Ishikawa (cell line): ENCODE measurements around the gene DMTF1.

Experiments used
- CEBPB ChIP-seq: IDR thresholded peaks from 2 replicates; pipeline ENCODE4 v1.6.1; 2012
- CREB1 ChIP-seq: IDR thresholded peaks from 2 replicates; pipeline ENCODE4 v1.6.1; 2012; ENCODE audit warnings: low read depth
- EGR1 ChIP-seq: IDR thresholded peaks from 2 replicates; pipeline ENCODE4 v1.6.1; 2012
- EP300 ChIP-seq: IDR thresholded peaks from 2 replicates; pipeline ENCODE4 v1.6.1; 2012; ENCODE audit warnings: borderline replicate concordance
- FOXM1 ChIP-seq: IDR thresholded peaks from 2 replicates; pipeline ENCODE4 v1.6.1; 2012; ENCODE audit warnings: low read depth, borderline replicate concordance
- NFIC ChIP-seq: IDR thresholded peaks from 2 replicates; pipeline ENCODE4 v1.6.1; 2012
- RAD21 ChIP-seq: IDR thresholded peaks from 2 replicates; pipeline ENCODE4 v1.6.1; 2012; ENCODE audit warnings: low read depth
- TAF1 ChIP-seq: IDR thresholded peaks from 2 replicates; pipeline ENCODE4 v1.6.1; 2012; ENCODE audit warnings: low read depth, mild to moderate bottlenecking
- TCF12 ChIP-seq: IDR thresholded peaks from 2 replicates; pipeline ENCODE4 v1.6.1; 2012; ENCODE audit warnings: low read depth
- TEAD4 ChIP-seq: IDR thresholded peaks from 2 replicates; pipeline ENCODE4 v1.6.1; 2012
- YY1 ChIP-seq: IDR thresholded peaks from 2 replicates; pipeline ENCODE4 v1.6.1; 2012; ENCODE audit warnings: low read depth
- ZBTB7A ChIP-seq: IDR thresholded peaks from 2 replicates; pipeline ENCODE4 v1.6.1; 2012; ENCODE audit warnings: low read depth
- TF ChIP-seq, protein P1 (sequence below): IDR thresholded peaks from 2 replicates; pipeline ENCODE4 v1.6.1; 2012; ENCODE audit warnings: low read depth, mild to moderate bottlenecking
- TF ChIP-seq, protein P2 (sequence below): IDR thresholded peaks from 2 replicates; pipeline ENCODE4 v1.6.1; 2012
- TF ChIP-seq, protein P3 (sequence below): IDR thresholded peaks from 2 replicates; pipeline ENCODE4 v1.6.1; 2012

The DMTF1 gene, protein sequence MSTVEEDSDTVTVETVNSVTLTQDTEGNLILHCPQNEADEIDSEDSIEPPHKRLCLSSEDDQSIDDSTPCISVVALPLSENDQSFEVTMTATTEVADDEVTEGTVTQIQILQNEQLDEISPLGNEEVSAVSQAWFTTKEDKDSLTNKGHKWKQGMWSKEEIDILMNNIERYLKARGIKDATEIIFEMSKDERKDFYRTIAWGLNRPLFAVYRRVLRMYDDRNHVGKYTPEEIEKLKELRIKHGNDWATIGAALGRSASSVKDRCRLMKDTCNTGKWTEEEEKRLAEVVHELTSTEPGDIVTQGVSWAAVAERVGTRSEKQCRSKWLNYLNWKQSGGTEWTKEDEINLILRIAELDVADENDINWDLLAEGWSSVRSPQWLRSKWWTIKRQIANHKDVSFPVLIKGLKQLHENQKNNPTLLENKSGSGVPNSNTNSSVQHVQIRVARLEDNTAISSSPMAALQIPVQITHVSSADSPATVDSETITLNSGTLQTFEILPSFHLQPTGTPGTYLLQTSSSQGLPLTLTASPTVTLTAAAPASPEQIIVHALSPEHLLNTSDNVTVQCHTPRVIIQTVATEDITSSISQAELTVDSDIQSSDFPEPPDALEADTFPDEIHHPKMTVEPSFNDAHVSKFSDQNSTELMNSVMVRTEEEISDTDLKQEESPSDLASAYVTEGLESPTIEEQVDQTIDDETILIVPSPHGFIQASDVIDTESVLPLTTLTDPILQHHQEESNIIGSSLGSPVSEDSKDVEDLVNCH

DNA sequence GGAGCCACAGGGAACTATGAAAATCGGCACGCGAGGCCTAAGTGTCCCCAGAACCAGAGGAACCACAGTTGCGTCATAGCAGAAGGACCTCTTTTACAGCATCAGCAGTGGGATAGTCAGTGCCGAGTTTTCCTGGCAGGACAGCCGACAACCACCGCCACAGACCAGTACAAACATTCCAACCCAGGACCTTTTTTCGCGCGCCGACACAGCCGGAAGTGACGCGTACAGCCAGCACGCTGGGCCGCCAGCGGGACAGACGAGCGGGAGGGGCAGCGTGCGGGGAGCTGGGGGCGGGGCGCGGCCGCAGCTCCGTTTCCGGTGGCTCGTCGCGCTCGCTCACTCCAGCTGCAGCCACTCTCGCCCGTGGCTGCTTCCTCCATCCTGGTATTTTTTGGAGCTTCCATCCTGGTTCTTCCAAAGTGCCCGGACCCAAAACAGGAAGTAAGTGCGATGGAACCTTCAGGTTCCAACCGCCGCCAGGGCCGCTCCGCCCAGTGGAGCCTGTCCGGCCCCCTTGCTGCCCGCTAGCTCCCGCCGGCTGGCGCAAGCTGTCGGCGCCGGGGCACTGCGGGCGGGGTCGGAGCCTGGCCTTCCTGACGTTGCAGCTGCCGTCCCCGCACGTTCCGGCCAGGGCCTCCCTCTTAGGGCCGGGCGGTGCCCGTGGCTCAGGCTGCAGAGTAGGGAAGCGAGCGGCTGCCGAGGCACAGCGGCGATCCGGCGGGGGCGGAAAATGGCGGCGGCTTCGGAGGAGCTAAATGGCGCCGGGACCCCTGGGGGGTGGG, at the start of gene DMTF1:
Gene DMTF1 (plus strand): TSS at position 342 of the 785 bp plus-strand sequence. CDS start 12,489 bp downstream, outside the sequence.
- TF ChIP-seq FOXM1 (no peak), EGR1 (peak; percentile 87), TAF1 (peak; percentile 57), TCF12 (peak; percentile 62), NFIC (0 out of 2 replicates have a peak, but pooled peaks have one; percentile 7), RAD21 (no peak), YY1 (peak; percentile 96), CEBPB (peak; percentile 51; the same call in 1 of the 2 replicates), TEAD4 (peak; percentile 70), CREB1 (peak; percentile 80), ZBTB7A (peak; percentile 87; the same call in 1 of the 2 replicates), EP300 (no peak; the same call in 1 of the 2 replicates)
- TF ChIP-seq, protein P1, sequence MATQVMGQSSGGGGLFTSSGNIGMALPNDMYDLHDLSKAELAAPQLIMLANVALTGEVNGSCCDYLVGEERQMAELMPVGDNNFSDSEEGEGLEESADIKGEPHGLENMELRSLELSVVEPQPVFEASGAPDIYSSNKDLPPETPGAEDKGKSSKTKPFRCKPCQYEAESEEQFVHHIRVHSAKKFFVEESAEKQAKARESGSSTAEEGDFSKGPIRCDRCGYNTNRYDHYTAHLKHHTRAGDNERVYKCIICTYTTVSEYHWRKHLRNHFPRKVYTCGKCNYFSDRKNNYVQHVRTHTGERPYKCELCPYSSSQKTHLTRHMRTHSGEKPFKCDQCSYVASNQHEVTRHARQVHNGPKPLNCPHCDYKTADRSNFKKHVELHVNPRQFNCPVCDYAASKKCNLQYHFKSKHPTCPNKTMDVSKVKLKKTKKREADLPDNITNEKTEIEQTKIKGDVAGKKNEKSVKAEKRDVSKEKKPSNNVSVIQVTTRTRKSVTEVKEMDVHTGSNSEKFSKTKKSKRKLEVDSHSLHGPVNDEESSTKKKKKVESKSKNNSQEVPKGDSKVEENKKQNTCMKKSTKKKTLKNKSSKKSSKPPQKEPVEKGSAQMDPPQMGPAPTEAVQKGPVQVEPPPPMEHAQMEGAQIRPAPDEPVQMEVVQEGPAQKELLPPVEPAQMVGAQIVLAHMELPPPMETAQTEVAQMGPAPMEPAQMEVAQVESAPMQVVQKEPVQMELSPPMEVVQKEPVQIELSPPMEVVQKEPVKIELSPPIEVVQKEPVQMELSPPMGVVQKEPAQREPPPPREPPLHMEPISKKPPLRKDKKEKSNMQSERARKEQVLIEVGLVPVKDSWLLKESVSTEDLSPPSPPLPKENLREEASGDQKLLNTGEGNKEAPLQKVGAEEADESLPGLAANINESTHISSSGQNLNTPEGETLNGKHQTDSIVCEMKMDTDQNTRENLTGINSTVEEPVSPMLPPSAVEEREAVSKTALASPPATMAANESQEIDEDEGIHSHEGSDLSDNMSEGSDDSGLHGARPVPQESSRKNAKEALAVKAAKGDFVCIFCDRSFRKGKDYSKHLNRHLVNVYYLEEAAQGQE, result no peak
- TF ChIP-seq, protein P2, sequence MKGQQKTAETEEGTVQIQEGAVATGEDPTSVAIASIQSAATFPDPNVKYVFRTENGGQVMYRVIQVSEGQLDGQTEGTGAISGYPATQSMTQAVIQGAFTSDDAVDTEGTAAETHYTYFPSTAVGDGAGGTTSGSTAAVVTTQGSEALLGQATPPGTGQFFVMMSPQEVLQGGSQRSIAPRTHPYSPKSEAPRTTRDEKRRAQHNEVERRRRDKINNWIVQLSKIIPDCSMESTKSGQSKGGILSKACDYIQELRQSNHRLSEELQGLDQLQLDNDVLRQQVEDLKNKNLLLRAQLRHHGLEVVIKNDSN, result no peak; the same call in 1 of the 2 replicates
- TF ChIP-seq, protein P3, sequence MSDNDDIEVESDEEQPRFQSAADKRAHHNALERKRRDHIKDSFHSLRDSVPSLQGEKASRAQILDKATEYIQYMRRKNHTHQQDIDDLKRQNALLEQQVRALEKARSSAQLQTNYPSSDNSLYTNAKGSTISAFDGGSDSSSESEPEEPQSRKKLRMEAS, result peak; percentile 80

DNA sequence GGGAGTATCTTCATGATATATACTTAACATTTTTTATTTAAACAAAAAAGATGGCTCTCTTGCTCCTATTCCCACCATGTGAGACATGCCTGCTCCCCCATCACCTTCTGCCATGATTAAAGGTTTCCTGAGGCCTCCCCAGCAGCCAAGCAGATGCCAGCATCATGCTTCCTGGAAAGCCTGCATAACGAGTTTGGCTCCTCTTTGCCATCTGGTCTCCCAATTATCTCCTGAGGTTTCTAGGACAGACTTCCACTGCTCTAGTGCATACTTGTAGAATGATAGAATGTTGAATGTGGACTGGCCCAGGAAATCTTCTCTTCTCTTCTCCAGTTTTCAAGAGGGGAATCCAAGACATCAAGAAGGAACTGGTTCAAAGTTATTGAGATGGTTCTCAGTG, 46.9 kb upstream of the DMTF1 start:
- TF ChIP-seq RAD21 (no peak), EP300 (no peak), CEBPB (no peak), NFIC (no peak), FOXM1 (no peak), ZBTB7A (no peak), YY1 (no peak), TAF1 (no peak), TCF12 (no peak), CREB1 (no peak), EGR1 (no peak), TEAD4 (no peak)
- TF ChIP-seq, protein P3, result no peak
- TF ChIP-seq, protein P2, result no peak
- TF ChIP-seq, protein P1, result no peak

DNA sequence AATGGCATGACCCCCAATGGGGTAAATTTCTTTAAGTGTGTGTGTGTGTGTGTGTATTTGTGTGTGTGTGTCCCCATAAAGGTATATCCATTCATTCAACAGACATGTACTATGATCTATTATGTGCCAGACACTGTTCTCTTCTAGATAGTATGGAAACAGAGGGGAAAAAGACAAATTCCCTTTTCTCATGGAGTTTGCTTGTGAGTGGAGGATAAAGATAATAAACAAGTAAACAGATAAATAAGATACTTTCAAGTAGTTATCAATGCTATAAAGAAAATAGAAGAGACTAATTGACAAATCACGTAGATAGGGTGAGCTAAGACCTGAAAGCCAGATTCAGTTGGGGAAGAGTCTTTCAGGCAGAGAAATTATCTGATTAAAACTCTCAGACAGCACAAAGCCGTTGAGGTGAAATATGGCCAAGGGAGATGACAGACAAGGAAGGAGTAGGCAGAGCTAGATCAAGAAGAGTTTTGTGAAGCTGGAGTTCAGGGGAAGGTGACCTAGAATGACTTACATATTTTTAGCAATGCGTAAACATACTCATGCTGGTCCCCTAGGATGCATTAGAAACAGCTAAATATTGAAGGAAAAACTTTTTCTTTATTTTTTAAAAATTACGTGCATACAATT, 45.2 kb upstream of the DMTF1 start:
- TF ChIP-seq EP300, result no peak
- no peak for TF ChIP-seq TAF1
- TF ChIP-seq NFIC, result no peak
- no peak for TF ChIP-seq TCF12
- TF ChIP-seq, protein P2, result no peak
- no peak for TF ChIP-seq ZBTB7A
- no peak for TF ChIP-seq CREB1
- no peak for TF ChIP-seq CEBPB
- TF ChIP-seq, protein P1, result no peak
- no peak for TF ChIP-seq FOXM1
- TF ChIP-seq TEAD4, result no peak
- TF ChIP-seq EGR1, result no peak
